Right lobe of liver (tissue), 4 donors: Measurements from ENCODE around the gene PHYHD1.

Experiments
- POLR2A ChIP-seq: fragments of 450-650 bp; IDR thresholded peaks from one replicate; pipeline ENCODE4 v1.6.1; 2017; ENCODE audit warnings: antibody characterized with exemption, mild to moderate bottlenecking
- TF ChIP-seq, protein P1 (sequence below), 4 donors: fragments of 200-600 bp in 3 of 4; fragments of 450-650 bp in 1 of 4; IDR thresholded peaks; one replicate each; pipeline versions ENCODE4 v1.5.1 to v1.8.0; 2016 to 2022; ENCODE audit warnings: antibody characterized with exemption in 4 of 4, mild to moderate bottlenecking in 2 of 4
- donor health status: DM: no; HTN: no; CAD: no.
- donor health status: DM: no; HTN: no; CAD: no.
- donor health status: DM: no; HTN: yes; CAD: no.

DNA sequence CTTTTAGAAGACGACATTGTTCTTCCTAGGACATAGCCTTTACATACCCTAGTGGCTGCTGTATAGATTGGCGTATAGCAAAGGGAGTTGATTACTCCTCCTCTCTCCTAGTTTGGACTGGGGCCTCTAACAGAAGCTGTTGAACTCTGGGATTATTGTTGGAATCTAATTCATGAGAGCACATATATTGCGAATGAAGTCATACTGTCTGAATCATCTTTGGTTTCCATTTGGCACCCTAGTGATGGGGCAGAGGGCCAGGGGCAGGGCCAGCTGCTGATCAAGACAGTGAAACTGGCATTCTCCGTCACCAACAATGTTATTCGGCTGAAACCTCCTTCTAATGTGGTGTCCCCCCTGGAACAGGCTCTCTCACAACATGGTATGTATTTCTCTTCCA is 67.0 kb downstream of the PHYHD1 start:
- TF ChIP-seq POLR2A, result no peak
- TF ChIP-seq, protein P1, sequence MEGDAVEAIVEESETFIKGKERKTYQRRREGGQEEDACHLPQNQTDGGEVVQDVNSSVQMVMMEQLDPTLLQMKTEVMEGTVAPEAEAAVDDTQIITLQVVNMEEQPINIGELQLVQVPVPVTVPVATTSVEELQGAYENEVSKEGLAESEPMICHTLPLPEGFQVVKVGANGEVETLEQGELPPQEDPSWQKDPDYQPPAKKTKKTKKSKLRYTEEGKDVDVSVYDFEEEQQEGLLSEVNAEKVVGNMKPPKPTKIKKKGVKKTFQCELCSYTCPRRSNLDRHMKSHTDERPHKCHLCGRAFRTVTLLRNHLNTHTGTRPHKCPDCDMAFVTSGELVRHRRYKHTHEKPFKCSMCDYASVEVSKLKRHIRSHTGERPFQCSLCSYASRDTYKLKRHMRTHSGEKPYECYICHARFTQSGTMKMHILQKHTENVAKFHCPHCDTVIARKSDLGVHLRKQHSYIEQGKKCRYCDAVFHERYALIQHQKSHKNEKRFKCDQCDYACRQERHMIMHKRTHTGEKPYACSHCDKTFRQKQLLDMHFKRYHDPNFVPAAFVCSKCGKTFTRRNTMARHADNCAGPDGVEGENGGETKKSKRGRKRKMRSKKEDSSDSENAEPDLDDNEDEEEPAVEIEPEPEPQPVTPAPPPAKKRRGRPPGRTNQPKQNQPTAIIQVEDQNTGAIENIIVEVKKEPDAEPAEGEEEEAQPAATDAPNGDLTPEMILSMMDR (IDR thresholded peaks at IDR 0.05), result no peak
